HG02981 (cell line): Measurements from ENCODE around the gene WWC2.
"Not testable (repeated sequence)": the region's sequence is repeated elsewhere in the genome, so short reads cannot be mapped to it uniquely, and the experiment has no call there.

Experiments used
- ATAC-seq: cut with Tn5 transposase; IDR thresholded peaks from one replicate; pipeline ENCODE4 v1.9.1; 2021; ENCODE audit warnings: mild to moderate bottlenecking, moderate library complexity; ENCODE audit not compliant: unreplicated experiment

The WWC2 gene

DNA sequence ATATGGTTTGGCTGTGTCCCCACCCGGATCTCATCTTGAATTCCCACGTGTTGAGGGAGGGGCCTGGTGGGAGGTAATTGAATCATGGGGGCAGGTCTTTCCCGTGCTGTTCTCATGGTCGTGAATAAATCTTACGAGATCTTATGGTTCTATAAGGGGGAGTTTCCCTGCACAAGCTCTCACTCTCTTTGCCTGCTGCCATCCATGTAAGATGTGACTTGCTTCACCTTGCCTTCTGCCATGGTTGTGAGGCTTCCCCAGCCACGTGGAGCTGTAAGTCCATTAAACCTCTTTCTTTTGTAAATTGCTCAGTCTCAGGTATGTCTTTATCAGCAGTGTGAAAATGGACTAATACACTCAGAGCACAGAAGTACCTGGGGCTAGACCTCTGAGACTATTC is 227.3 kb downstream of the WWC2 start:
- not testable (repeated sequence) for ATAC-seq

DNA sequence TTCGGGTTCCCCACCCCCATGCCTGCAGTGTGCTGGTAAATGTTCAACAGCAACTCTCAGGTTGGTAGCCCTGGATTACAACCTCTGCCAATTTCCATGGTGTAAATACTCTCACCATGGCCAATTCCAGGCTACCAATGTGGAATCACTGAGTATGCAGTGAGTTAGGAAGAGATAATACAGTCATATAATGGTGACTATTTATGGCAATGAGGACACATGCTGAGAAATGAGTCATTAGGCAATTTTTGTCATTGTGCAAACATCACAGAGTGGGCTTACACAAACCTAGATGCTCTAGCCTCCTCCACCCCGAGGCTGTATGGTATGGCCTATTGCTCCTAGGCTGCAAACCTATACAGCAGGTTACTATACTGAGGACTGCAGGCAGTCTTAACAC is 227.8 kb downstream of the WWC2 start:
- ATAC-seq, result no peak

DNA sequence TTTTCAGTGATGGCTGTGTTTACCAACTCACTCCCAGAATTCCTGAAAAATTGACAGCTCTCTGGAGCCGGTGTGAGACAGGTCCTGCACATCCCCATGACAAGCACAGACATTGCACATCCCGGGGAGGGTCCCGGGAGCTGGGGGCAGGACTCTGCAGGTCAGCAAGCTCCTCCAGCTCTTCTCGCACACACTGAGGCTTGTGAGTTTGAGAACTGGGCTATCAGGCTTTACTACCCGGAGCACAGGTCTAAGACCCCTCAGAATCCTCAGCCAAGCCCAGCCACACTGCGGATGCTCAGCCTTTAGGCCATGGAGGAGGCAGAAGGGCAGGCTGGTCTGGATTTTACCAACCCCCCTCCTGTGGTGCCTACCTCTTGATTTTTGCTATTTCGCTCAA is 228.8 kb downstream of the WWC2 start:
- ATAC-seq, result no peak

DNA sequence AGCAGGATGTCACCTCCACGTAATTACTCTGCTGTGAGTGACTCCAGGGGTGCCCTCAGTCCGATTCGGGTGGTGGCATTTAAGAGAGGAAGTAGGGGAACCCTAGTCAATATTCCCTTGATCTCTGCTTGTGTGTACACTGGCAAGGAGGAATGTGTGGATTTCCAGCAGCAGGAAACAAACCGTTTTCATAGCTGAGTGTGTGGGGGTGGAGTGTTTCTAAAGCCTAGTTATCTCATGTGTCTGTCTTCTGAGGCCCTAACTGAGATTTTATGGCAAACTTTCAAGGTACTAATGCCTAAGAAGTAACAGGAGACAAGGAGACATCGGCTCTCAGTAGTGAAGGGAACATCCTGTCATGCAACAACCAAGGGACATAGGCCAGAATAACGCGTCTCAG is 229.8 kb downstream of the WWC2 start:
- ATAC-seq, result no peak

DNA sequence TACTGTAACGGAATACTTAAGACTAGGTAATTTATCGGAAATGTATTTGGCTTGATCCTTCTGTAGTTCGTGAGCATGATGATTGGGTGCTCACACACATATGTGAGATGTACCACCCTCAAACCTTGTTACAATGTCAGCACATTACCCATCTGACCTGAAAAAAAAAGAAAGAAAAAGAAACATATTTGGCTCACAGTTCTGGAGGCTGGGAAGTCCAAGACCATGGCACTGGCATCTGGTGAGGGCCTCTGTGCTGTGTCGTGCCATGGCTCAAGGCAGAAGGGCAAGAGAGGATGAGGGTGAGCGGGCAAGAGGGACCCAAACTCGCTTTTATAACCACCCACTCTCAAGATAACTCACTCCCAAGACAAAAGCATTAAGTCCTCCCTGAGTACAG is 230.2 kb downstream of the WWC2 start:
- ATAC-seq, result no peak

DNA sequence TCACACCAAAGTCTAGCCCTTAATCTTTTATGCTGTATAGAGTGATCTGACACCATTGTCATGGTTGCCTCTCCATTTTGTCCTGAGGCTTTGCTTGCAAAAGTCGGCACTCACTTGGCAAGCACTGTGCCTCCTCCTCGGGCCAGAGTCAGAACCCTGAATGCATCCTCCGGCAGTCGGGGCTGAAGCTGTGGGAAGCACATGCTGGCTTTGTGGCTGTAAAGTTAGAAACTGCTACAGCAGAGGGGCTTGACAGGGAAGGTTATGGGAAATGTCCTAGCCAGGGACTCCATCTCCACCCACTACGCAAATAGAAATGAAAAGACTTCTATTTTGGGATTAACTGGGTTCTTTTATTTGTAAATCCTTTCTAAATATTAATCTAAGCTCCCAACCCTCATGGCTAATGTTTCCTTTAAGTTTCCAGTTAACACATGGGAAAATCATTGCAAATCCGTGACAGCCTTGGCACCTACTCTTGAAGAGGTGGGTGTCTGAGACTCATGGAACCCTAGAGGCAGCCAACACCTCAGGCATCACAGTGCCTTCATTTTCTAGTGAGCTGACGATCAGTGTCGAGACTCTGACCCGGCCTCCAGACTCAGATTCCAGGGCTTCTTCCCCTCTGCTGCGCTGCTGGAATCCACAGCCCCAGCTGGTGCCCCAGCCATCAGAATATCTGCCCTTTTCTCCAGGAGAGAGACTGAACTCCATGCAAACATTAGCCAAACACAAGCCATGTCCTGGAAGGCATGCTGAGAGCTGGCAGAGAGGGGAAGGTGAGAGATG is 231.1 kb downstream of the WWC2 start:
- ATAC-seq, result no peak

DNA sequence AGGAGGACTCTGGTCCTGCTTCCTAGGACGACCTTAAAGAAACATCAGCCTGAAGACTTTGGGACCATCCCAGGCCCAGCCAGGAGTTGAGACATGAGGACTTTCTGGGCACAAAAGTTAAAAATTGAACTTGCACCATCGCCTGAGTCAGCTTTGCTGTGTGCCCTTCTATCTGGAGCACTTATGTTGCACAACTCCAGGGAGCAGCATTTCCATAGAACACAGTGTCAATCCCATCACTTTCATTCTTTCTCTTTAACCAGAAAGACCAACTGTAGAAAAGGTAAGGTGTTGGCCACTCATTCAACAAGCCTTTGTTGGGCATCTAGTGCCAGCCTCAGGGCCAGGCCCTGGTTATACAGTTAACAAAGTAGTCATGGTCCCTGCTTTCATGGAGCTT is 231.8 kb downstream of the WWC2 start:
- ATAC-seq, result no peak

DNA sequence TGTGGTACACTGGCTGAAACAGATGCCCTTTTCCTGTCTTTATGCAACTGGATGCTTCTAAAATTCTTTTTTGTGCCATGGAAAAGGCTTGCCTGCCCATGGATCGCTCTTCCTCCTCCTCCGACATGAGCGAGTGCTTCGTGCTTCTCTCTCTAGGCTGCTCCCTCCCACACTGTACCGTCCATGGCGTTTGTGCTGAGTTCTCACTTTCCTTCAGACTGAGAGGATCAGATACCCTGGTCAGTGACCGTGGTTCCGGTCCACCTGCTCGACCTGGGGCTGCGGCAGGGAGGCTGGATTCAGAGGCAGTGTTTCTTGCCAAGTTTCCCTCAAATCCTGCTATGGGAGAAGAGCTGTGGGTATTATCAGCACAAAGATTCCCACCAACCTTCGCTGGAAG is 233.4 kb downstream of the WWC2 start:
- ATAC-seq, result no peak

DNA sequence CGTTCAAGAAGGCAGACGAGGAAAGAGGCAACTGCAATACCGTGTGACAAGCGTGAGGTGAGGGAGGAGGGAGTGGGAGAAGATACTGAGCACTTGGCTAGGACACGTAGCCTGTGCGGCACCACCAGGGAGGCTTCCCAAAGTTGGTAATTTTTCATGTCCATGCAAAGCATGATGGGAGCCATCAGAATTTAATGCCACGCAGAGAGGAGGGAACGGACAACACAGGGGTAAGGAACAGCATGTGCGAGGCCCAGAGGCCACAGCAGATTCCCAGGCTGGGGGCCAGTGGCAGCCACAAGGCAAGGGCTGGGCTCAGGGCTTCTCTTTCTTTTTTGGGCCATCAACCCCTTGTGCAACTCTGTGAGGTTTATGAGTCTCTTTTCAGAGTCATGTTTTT is 234.1 kb downstream of the WWC2 start:
- ATAC-seq, result no peak

DNA sequence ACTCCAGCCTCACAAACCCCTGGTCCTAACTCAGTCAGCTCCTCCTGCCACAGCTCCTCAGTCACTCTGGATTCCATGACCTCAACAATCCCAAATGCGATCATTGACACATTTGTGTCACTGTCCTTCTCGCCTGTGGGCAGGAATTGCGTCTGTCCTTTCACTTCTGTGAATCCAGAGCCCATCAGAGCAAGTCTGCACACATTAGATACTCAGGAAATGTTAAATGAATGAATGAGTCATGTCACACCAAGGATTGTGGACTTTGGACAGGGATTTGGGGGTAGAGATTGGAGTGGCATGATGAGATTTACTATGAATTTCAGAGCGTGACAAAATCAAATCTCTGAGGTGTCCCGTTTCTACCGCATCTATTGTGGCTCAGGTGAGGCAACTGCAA is 234.9 kb downstream of the WWC2 start:
- no peak for ATAC-seq

DNA sequence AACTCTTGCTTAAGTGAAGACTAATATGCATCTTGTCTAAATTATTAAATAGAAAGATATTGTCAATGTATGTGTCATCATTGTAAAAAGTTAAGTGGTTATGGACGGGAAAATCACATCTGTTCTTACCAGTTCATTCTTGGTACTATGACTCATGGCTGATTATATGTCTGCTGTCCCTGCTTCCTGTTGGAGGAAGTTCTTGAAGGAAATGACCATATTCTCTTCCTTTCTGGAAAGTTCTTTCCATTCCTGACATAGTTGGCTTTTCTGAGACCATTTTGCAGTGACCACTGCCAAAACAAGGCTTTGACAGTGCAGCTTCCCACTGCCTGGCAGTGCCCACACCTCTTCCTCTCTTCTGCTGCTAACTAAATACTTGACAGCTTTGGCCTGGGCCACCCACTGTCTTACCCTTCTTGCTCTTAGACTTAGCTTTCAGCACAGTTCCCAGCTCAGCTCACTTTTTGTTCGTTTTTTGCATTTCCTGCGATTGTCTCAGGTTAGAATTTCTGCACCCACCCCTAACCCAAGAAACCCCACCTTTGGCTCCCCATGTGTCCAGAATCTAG is 236.4 kb downstream of the WWC2 start:
- ATAC-seq, result no peak

DNA sequence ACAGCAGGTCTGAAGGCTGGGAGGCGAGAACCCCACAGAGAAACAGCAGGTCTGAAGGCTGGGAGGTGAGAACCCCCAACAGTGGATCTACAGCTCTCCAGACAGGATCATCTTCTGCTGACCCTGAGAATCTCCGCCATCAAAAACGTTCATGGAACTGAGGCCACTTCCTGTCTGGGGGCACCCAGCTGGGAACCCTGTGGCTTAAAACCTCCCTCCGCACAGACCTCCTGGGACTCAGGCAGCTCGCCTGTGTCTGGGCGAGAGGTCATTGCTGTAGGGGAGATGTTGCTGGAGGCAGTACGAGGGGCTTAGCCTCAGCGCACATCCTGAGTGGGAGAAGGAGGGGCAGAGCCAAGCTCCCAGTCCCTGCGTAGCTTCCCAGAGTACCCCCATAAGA is 238.3 kb downstream of the WWC2 start:
- ATAC-seq, result no peak

DNA sequence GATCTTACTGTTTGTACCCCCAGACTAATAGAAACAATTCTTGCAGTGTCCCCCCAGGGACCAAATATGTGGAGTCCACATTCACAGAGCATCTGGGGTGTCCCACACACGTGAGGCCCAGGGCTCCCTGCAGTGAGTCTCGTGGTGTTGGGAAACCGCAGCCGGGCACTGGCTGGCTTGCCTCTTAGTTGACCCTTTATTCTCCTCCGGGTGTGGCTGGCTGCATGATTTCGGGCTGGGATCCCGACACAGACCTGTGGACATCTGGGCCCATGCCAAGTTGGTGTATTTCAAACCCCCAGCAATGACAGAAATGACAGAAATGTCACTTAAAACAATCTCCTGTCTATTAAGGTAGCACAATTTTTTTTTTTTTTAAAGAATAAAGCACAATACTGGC is 238.8 kb downstream of the WWC2 start:
- no peak for ATAC-seq

DNA sequence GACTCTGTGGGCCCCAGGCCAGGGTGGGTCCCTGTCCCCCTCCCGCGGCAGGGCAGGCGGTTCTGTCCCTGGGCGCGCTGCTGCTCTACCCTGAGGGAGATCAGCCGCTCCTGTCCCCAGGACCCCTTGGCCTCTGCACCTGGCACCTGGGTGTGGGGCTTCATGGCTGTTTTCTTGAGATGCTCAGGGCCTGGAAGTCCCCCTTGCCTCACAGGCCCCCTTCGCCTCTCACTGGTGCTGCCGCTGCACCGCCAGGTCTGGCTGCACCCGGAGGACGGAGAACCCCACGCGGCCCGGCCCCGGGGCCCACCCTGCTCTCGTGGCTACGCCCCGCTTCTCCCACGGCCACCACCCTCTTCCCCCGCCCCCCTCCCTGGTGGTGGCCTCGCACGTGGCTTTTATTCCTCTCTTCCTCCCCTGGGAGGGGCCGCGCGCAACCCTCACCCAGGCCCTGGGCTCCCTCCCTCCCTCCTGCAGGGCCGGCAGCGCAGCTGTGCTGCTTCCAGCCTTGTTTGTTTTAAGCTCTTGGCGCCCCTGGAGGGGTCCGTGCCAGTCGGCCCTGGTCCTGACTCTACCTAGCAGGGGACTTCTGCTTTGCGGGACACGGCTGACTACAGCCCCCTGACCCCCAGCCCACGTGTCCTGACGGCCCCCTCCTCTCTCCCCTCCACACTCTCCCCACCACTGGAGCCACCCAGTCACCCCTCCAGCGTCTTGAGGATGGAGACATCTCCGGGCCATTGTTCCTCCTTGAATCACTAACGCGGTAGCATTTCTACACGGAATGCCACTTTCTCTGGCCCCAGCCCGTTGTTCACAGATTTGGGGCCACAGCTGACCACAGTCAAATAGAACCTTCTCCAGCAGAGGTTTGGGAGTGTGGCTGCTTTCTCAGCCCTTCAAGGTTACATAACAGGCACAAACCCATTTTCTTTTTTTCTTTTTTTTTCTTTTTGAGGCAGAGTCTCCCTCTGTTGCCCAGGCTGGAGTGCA is 243.8 kb downstream of the WWC2 start:
- ATAC-seq, result peak; percentile 54

DNA sequence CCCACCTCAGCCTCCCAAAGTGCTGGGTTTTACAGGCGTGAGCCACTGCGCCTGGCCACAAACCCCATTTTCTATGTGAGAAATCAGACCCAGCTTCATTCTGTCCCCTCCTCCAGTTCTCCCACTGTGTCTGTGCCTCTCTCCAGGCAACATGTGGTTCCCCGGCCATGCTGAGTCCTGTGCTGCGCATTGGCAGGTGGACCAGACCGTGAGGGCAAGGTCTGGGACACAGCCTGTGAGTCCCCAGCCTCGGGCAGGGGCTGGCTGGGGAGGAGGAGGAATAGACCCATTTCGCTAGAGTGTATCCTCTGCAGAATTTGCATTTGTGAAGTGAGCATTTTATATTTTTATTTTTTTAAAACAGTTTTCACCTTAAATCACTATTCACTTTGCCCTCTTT is 244.7 kb downstream of the WWC2 start:
- no peak for ATAC-seq

DNA sequence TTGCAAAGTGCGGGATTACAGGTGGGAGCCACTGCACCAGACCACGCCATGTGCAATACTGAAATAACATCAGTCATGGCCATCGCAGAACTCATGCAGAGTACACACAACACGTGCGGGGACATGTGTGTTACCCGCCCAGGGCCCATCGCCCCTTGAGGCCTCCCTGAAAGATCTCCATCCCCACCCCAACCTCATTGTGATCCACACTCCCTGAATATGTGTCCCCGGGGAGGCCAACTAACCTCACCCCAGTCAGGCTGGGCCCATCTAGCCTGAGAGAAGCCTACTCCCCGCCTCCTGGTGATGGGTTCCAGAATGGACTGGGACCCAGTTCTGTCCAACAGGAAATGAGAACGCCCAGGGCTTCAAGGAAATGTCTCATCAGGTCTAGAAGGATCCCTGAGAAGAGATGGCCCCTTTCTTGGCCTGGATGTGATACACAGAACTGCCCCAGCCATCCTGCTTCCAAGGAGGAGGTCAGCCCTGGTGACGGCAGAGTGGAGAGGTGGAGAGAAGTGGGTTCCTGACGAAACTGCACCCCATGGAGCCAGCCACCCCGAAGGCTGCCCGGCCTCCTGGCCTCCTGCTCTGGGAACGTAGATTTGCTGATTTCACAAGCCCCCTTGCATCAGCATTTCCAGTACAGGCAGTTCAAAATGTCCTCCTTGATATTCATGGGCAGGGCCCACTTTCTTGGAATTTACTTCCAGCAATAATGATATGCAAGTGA is 245.6 kb downstream of the WWC2 start:
- no peak for ATAC-seq

DNA sequence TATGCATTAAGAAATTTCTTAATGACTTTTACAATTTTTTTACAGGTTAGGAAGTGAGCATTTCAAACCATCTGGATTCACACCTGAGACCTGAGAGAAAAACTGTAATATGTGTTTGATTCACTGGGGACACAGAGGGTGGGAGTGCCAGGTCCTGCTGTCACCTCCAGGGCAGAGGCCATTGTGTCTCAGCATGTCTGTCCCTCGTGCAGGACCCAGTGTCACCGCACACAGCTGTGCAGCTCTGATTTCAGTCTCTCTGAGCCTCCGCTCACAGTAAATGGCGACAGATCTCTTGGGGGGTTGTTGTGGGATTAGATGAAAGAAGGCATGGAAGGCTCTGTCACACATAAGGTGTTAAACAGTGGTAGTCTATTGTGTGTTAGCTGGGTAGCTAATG is 246.2 kb downstream of the WWC2 start:
- ATAC-seq, result no peak

DNA sequence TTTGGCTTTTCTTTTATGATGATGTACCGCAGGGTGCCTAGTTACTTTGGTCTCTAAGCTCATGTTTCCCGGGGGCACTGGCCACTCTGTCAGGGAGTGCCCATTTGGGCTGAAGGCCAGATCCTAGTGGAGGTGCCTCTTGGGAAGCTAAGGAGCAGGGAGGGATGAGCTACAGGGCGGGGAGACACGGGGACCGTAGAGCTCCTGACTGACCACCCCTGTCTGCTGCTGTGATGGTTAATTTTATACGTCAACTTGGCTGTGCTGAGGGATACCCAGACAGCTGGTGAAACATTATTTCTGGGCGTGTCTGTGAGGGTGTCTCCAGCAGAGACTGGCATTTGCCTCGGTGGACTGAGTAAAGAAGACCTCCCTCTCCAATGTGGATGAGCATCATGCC is 248.1 kb downstream of the WWC2 start:
- ATAC-seq, result no peak

DNA sequence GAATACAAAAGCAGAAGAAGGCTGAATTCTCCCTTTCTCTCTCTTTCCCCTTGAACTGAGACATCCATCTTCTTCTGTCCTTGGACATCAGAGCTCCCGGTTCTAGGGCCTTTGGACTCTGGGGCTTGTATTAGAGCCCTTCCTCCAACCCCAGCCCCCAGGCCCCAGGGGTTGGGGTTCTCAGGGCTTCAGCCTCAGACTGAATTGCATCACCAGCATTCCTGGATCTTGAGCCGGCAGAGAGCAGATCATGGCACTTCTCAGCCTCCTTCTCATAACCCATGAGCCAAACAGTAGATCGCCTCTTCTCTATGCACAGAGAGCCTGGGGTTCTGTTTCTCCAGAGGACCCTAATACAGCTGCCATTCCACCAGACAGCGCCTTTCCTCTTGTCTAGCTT is 248.5 kb downstream of the WWC2 start:
- no peak for ATAC-seq

DNA sequence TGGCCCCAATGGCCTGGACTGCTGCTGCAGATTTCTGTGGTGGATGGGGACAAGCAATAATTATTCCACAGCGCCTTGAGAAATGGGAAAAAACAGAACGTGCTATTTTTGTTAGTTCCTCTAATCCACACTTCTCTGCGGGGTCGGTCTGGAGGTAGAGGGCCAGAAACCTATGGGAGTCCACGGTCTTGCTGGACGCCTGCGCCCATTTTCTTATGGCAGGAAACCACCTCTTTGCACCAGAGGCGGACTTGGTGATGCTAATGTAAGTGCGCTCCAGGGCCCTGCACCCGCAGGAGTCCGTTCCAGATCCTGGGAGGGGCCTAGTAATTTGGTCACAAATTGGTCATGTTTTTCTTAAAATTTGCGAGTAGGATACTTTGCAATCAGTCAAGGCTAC is 249.1 kb downstream of the WWC2 start:
- no peak for ATAC-seq
